Testis (tissue), 2 donors: ENCODE measurements around the gene FSIP1.

Source experiments
- POLR2A ChIP-seq: fragments of 450-650 bp; IDR thresholded peaks from one replicate; pipeline ENCODE4 v1.6.1; 2017; ENCODE audit warnings: antibody characterized with exemption, mild to moderate bottlenecking, moderate library complexity
- TF ChIP-seq, protein P1 (sequence below), 3 experiments: fragments of 450-650 bp in 2 of 3; fragments of 200-600 bp in 1 of 3; sonication (generic) in 1 of 3; IDR thresholded peaks; one replicate each; pipeline ENCODE4 v1.5.1; 2016 to 2019; ENCODE audit warnings: antibody characterized with exemption in 3 of 3, mild to moderate bottlenecking in 2 of 3, moderate library complexity in 1 of 3

DNA sequence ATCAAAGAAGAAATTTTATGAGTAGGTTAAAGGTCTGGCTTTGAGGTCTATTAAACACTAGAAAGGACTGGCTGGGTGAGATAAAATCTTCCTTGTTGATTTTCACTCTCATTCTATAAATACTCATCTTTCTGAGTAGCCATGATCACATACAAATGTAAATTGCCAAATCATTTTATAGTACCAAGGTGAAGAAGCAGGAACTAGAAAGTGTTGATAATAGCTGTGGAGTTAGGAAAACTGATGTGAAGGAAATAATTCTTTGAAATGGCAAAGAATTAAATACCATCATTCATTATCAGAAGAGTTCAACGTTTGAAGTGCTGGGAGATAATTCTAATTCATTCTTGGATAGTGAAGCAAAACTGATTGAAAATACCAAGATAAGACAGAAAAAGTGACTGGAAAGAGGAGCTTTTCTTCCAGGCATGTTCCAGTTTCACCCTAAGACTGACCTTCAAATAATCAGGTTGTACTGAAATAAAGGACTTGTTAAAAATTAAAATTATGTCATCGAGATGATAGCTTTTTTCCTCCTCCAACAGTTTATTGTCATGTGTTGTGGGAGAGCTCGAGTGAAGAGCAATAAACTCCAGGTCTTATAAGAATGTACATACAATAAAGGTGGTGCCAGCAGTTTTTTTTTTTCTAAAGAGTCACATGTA, 184.3 kb downstream of the FSIP1 start:
- TF ChIP-seq POLR2A = no peak
- TF ChIP-seq, protein P1, sequence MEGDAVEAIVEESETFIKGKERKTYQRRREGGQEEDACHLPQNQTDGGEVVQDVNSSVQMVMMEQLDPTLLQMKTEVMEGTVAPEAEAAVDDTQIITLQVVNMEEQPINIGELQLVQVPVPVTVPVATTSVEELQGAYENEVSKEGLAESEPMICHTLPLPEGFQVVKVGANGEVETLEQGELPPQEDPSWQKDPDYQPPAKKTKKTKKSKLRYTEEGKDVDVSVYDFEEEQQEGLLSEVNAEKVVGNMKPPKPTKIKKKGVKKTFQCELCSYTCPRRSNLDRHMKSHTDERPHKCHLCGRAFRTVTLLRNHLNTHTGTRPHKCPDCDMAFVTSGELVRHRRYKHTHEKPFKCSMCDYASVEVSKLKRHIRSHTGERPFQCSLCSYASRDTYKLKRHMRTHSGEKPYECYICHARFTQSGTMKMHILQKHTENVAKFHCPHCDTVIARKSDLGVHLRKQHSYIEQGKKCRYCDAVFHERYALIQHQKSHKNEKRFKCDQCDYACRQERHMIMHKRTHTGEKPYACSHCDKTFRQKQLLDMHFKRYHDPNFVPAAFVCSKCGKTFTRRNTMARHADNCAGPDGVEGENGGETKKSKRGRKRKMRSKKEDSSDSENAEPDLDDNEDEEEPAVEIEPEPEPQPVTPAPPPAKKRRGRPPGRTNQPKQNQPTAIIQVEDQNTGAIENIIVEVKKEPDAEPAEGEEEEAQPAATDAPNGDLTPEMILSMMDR (IDR thresholded peaks at IDR 0.05) = no peak
